SU-DHL-6 (cell line): ENCODE data around the gene GAB2.

Experiments
- EZH2phosphoT487 ChIP-seq: fragments of 200-600 bp; sonication (generic), shearing (Covaris generic); conservative IDR thresholded peaks from 2 replicates; pipeline ENCODE4 v1.6.1; 2018; ENCODE audit warnings: mild to moderate bottlenecking, antibody characterized with exemption, low read length, moderate library complexity, mixed read lengths
- TF ChIP-seq, protein P1 (sequence below): fragments of 200-600 bp; sonication (generic); IDR thresholded peaks from one replicate; pipeline ENCODE4 v1.5.1; 2017; ENCODE audit warnings: antibody characterized with exemption, mild to moderate bottlenecking, low read length, moderate library complexity; ENCODE audit not compliant: insufficient read depth, poor library complexity, severe bottlenecking

DNA sequence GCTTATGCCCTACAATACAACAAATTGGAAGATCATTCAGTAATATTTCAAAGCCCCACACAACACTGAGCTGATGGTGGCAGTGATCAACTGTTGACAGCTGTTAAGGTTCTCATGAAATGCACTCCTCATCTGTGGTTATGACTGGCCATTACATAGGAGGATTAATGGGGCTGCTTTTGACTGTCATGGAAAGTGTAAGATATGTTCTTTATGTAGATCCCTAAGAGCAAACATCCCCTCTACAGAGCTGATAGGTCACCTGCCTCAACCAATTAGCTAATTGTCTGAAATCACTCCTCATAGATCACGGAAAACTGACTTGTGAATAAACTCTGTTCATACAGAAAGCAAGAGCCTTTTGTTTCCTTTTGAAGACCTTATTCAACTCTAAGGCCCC, 78.1 kb downstream of the GAB2 start:
- TF ChIP-seq, protein P1, sequence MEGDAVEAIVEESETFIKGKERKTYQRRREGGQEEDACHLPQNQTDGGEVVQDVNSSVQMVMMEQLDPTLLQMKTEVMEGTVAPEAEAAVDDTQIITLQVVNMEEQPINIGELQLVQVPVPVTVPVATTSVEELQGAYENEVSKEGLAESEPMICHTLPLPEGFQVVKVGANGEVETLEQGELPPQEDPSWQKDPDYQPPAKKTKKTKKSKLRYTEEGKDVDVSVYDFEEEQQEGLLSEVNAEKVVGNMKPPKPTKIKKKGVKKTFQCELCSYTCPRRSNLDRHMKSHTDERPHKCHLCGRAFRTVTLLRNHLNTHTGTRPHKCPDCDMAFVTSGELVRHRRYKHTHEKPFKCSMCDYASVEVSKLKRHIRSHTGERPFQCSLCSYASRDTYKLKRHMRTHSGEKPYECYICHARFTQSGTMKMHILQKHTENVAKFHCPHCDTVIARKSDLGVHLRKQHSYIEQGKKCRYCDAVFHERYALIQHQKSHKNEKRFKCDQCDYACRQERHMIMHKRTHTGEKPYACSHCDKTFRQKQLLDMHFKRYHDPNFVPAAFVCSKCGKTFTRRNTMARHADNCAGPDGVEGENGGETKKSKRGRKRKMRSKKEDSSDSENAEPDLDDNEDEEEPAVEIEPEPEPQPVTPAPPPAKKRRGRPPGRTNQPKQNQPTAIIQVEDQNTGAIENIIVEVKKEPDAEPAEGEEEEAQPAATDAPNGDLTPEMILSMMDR: no peak
- no peak for TF ChIP-seq EZH2phosphoT487
